ENCODE measurements around the gene PHC3.
"Not testable (repeated sequence)": the region's sequence is repeated elsewhere in the genome, so short reads cannot be mapped to it uniquely, and the experiment has no call there.

PHC3 gene, protein sequence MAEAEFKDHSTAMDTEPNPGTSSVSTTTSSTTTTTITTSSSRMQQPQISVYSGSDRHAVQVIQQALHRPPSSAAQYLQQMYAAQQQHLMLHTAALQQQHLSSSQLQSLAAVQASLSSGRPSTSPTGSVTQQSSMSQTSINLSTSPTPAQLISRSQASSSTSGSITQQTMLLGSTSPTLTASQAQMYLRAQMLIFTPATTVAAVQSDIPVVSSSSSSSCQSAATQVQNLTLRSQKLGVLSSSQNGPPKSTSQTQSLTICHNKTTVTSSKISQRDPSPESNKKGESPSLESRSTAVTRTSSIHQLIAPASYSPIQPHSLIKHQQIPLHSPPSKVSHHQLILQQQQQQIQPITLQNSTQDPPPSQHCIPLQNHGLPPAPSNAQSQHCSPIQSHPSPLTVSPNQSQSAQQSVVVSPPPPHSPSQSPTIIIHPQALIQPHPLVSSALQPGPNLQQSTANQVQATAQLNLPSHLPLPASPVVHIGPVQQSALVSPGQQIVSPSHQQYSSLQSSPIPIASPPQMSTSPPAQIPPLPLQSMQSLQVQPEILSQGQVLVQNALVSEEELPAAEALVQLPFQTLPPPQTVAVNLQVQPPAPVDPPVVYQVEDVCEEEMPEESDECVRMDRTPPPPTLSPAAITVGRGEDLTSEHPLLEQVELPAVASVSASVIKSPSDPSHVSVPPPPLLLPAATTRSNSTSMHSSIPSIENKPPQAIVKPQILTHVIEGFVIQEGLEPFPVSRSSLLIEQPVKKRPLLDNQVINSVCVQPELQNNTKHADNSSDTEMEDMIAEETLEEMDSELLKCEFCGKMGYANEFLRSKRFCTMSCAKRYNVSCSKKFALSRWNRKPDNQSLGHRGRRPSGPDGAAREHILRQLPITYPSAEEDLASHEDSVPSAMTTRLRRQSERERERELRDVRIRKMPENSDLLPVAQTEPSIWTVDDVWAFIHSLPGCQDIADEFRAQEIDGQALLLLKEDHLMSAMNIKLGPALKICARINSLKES

DNA sequence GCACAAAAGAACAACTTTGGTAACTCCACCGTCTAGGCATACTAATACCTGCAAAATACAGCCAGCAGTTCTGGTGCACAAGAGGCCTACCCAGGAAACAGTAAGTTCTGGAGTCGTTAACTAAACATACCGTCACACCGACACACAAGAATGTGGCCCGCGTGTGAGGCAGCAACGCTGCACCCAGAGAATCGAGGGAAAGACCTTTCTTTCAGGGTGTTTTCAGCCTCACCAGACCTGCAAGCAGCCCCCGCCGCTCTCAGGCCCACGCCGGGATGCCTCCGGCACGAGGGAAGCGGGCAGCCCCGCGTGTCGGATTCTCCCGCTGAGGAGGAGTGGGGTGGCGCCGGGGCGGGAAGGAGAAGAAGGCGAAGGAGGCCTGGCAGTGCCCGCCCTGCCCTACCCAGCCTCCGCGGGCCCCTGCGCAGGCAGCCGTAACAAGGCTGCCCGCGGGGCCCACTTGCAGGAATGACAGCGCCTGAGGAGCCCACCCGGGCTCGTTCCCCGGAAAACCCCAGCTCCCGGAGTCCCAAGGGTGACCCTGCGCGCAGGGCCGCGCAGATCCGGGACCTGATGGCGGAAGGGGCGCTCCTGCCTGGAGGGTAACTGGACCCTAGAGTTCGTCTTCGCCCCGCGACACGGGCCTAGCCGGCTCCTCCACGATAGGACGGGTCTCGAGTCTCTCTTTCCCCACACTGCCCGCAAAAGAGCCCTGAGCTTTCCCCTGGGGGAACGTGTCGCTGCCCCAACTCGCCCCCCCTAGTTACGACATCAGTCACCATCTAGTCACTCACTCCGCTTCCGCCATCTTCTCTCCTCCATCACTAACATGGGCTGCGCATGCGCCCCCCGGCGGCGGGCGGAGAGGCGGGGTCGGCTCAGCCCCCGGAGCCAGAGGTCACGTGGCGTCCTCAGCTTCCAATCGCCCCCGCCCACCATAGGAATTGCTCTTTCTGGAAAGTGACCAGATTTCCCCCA, at the start of gene PHC3:
Gene PHC3 (minus strand): TSS at position 826 of the 978 bp plus-strand sequence. CDS start 18 bp downstream, at position 808.
- peak; percentile 89 for DNase-seq

DNA sequence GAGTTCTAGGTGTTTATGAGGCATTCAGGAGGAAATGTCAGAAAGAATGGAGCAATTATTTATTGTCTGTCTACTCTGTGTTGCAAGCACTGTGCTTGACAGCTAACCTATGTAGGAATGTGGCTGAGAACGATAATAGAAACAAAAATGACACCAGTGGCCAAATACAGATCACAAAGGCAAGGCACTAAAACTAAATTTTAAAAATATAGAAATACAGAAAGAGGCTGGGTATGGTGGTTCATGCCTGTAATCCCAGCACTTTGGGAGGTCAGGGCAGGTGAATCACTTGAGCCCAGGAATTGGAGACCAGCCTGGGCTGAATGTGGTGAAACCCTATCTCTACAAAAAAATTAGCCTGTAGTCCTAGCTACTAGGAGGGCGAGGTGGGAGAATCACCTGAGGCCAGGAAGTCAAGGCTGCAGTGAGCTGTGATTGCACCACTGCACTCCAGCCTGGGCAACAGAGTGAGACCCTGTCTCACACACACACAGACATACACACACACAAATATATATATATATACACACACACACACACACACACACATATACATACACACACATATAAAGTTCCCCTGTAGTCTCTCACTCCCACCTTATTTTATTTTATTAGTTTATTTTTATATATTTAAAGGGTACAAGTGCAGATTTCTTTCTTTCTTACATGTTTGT, 46.7 kb upstream of the PHC3 start:
- no peak for DNase-seq

DNA sequence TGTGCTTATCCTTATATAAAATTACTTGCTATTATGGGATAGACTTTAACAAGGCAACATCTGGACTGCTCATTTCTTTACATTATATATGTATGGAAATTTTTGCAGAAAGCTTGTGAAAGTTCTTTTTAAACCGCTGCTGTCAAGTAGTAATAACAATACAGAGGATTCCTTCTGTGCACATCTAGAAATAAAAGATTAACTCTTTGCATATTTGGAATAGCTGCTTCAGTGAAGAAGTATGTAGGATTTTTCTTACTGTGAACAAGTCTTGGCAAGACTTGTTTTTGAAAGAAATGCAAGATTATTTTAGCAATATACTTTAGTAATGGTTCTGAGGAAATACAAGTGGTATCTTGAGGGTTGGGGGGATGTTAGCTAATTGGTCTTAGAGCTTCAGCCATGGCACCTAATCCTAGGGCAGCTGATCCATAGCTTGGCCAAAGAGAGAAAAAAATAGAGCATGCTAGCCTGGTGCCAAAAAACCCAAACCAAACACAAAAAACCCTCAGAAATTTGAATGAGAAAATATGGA, 45.0 kb upstream of the PHC3 start:
- no peak for DNase-seq

DNA sequence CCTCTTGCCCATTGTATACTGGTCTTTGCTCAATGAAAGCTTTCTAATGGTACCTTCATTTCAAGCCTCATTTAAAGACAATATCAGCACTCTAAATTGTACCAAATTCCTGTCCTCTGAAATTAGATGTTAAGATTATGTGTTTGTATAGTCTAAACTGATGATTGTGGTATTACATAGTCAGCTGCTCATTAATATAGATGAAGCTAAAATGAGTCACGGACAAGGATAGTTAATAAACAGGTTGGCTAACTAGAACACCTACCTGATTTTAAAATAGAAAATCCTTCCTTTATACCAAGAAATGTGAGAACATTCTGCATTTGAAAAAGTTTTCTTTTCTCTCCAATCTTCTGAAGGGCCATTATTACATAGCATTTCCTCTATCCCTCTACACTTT, 43.6 kb upstream of the PHC3 start:
- DNase-seq = no peak

DNA sequence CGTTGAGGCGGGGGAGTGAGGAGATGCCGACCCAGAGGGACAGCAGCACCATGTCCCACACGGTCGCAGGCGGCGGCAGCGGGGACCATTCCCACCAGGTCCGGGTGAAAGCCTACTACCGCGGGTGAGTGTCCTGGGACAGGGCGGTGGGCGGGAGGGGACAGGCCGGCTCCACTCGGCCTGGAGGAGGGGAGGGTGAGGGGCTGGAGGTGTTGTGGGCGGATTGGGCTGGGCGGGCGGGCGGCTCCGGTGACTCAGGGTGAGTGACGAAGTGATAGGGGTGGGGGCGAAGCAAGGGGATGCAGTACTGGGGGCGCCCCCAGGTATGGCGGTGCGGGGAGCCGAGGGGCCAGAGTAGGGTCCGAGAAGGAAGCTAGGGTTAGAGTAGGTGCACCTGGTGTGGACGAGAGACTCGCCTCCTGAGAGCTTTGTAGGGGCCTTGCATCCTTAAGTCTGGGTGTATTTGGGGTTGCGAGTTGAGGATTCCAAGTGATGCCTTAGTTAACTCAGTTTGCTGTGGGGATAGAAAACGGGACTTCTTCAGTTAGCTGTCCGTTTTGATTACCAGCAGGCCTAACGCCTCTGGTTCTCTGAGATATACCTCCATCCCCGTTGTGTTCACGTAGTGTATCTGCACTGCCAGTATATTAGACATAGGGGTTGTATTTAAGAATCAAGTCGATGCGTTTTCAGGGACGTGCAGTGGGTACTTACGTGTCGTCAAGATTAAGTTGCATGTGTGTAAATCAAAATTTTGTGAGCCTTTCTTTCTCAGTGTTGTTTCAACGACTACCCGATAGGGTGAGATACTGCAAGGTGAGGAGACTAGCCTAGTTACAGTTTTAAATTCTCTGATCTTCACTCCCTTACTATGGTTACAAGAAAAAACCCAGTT, 41.4 kb upstream of the PHC3 start:
- DNase-seq = peak; percentile 55

DNA sequence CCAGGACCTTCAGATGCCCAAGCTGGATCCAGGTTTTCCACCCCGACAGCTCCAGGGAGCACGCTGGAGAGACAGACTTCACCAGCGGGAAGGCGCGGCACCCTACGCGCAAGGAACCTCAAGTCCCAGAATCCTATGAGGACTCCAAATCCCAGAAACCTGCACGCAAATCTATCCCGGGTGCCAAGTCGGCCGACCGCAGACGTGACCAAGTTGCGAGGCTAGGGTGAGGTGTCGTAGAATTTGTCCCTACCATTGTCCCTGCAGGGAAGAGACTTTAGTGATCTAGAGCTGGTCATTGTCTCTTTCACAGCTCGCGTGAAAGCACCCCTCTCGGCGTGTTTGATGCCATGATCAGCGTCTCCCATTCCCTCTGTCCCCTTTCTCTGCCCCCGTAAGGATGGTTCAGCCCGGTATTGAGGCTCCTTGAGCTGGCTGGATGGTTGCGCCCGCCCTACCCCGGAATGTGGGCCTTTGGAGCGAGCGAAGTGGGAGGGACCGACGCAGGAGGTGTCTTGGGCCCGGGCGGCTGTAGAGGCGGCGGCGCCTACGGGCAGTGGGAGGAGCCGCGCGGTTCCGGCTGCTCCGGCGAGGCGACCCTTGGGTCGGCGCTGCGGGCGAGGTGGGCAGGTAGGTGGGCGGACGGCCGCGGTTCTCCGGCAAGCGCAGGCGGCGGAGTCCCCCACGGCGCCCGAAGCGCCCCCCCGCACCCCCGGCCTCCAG, 40.6 kb upstream of the PHC3 start, which contains the start of gene PRKCI:
Gene PRKCI (plus strand): TSS at position 501 of the 723 bp plus-strand sequence. CDS start 246 bp downstream, outside the sequence.
- peak; percentile 88 for DNase-seq

DNA sequence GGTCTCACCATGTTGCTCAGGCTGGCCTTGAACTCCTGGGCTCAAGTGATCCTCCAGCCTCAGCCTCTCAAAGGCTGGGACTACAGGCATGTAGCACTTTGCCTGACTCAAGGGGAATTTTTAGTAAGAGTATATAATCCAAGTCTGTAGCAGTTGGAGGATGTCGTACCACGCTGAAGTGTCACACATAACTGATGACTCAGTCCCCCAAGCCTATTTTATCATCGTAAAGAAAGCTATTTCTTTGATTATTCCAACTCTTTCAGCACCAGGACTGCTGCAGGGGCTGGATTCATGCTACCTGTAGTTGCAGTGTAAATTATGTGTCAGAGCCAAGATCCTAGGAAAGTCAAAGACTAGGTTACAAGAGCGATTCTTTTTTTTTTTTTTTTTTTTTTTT, 39.3 kb upstream of the PHC3 start:
- no peak for DNase-seq

DNA sequence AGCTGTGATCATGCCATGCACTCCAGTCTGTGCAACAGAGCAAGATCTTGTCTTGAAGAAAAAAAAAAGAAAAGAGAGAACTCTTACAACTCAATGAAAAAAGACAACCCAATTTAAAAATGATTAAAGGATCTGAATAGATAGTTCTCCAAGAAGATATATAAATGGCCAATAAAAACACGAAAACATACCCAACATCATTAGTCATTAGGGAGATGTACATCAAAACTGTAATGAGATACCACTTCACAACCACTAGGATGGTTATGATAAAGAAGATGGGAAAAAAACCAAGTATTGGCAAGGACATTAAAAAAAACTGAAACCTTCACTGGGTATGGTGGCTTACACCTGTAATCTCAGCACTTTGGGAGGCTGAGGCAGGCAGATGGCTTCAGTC, 38.3 kb upstream of the PHC3 start:
- DNase-seq = no peak

DNA sequence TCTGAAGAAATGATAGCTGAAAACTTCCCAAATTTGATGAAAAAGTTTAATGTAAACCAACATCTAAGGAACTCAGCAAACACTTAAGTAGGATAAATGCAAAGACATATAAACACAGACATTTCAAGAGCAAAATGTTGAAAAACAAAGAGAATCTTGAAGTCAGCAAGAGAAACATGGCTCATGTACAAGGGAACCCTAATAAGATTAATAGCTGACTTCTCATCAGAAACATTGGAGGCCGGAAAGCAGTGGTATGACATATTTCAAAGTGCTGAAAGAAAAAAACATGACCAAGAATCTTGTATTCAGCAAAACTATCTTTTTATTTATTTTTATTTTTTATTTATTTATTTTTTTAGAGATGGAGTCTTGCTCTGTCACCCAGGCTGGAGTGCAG, 30.1 kb upstream of the PHC3 start:
- DNase-seq = no peak

DNA sequence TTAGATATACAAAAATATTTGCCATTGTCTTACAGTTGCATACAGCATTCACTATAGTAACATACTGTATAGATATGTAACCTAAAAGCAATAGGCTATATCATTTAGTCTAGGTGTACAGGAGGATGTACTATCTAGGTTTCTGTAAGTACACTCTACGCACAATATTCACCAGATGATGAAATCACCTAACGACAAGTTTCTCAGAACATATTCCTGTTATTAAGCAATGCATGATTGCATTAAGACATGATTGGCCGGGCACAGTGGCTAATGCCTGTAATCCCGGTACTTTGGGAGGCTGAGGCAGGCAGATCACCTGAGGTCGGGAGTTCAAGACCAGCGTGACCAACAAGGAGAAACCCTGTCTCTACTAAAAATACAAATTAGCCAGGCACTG, 26.2 kb upstream of the PHC3 start:
- DNase-seq = no peak

DNA sequence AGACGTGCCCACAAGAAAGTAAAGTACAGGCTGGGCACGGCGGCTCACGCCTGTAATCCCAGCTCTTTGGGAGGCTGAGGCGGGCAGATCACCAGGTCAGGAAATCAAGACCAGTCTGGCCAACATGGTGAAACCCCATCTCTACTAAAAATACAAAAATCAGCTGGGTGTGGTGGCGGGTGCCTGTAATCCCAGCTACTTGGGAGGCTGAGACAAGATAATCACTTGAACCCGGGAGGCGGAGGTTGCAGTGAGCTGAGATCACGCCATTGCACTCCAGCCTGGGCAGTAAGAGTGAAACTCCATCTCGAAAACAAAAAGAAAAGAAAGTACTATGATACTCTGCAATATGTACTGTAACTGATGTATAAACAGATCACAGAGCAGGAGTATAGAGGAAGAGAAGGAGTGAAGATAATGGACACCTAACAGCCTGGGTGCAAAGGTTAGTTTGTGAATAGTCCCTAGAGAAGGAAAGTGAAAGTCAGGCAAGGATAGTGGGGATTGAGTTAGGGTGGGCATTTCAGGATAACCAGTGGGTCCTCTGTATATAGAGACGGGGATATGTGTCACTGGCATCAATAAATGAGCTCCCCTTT, 24.7 kb upstream of the PHC3 start:
- not testable (repeated sequence) for DNase-seq

DNA sequence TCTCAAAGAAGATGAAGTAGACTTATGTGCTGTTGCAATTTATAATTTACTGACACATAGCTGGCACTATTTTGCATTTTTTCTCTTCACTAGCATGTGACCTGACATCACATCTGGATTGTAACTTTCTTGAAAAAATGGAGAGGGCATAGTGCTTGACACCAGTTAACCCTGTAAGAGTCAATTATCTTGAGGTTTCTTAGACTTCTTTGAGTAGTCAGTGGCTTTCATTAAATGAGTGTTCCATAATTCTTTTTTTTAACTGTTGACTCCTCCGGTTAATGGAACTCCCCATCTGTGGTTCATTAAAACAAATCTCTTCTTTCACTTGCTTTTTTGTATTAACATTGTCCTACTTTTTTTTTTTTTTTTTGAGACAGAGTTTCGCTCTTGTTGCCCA, 23.8 kb upstream of the PHC3 start:
- no peak for DNase-seq

DNA sequence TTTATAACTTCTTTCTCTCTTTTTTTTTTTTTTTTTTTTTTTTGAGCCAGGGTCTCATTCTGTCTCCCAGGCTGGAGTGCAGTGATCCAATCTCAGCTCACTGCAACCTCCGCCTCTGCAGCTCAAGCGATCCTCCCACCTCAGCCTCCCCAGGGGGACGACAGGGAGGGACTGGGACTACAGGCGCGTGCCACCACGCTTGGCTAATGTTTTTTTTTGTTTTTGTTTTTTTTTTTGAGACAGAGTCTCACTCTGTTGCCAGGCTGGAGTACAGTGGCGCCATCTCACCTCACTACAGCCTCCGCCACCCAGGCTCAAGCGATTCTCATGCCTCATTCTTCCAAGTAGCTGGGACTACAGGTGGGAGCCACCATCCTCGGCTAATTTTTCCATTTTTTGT, 23.0 kb upstream of the PHC3 start:
- DNase-seq = no peak

DNA sequence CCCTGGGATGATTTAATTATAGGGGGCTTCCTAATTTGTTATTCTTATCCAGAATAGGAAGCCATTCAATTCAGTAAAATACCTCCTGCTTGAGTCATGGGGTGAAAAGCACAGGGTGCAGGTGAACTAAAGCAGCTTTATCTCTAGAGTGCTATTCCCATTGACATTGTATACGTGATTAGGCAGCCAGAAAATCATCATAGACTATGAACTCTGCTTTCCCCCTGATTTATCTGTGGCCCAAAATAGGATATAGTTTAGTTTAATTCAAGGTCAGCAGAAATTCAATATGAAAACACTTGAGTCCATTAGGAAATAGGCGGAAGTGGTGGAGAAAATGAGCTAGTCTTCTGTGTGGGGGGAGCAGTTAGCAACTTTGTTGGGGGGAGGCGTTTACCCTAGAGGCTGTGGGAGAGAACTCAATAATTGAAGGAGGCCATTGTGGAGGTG, 22.5 kb upstream of the PHC3 start:
- DNase-seq = no peak

DNA sequence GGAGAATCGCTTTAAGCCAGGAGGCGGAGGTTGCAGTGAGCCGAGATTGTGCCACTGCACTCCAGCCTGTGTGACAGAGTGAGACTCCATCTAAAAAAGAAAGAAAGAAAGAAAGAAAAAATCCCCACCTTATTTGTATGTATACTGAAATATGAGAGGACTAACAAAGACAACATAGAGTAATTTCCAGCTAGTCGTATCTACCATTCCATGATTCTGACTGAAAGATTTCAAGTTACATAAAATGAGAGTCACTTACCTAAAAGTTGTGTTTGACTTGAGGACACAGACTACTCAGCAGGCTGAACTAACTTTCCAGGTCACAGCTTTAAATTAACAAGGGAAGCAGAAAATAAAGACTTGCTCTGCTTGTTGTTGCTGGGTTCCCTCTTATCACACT, 21.9 kb upstream of the PHC3 start:
- no peak for DNase-seq

DNA sequence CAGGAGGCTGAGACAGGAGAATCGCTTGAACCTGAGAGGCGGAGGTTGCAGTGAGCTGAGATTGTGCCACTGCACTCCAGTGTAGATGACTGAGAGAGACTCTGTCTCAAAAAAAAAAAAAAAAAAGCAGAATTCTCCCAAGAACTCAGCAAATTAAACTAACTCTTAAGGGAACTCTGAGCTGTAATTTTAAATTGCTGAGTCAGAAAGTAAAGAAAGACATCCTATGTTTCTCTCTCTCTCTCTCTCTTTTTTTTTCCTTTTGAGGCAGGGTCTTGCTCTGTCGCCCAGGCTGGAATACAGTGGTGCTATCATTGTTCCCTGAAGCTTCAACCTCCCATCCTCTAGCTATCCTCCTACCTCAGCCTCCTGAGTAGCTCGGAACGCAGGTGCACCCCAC, 20.0 kb upstream of the PHC3 start:
- DNase-seq = no peak

DNA sequence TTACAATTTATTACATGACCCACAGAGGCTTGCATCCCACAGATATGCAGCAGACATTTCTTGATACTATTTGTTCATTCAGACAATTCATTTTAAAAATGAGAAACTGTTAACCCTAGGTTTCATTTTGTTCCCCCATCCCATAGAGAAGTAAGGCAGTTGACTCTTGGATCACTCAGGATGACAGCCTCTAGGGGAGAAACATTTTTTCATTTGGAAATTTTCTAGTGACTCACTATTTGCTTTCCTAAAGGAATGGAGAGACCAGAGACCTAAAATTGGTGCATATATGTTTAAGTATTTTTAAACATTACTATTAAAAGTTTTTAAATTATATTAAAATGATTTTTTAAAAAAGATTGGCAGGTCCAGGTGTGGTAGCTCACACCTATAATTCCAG, 19.5 kb upstream of the PHC3 start:
- DNase-seq = no peak

DNA sequence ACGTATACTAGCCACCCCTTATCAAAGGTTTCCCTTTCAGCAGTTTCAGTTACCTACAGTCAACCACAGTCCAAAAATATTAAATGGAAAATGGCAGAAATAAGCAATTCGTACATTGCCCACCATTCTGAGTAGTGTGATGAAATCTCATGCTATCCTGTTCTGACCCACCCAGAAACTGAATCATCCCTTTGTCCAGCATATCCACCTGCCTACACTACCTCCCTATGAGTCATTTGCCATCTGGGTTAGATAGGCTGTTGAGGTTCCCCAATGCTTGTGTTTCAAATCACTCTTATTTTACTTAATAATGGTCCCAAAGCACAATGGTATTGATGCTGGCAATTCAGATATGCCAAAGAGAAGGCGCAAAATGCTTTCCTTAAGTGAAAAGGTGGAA, 15.3 kb upstream of the PHC3 start:
- no peak for DNase-seq

DNA sequence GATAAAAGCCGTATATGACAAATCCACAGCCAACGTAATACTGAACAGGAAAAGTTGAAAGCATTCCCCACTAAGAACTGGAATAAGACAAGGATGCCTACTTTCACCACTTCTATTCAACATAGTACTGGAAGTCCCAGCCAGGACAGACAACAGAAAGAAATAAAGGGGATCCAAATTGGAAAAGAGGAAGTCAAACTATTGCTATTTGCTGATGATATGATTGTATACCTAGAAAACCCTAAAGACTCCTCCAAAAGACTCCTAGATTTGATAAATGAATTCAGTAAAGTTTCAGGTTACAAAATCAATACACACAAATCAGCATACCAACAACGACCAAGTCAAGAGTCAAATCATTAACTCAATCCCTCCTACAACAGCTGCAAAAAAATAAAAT, 14.2 kb upstream of the PHC3 start:
- DNase-seq = not testable (repeated sequence)

Measured in stimulated activated naive CD4-positive, alpha-beta T cell treated with Interleukin-2 at 50 U/mL for 16 hours (primary cell).